ENCODE results near the gene VAPA. TPM values are rescaled to one million over a fixed set of nuclear protein-coding genes. Genes with fewer than 3 reads are reported as not detected.
"Not testable (repeated sequence)": the region's sequence is repeated elsewhere in the genome, so short reads cannot be mapped to it uniquely, and the experiment has no call there.

The VAPA gene
- total RNA-seq, 2 donors from 2014 or later, result 162 to 201 TPM

GRCh38 chr18:9878783-9879242 is 35.0 kb upstream of the VAPA start:
- DNase-seq (ENCODE audit: low spot score in 2 of 2), result no peak
- H3K36me3 Mint-ChIP-seq, result no peaks in the 10 kb centered on the region
- no peak overlapping the region for H3K27ac Mint-ChIP-seq
- no peak for ATAC-seq
- no peaks in the 10 kb centered on the region for H3K9me3 Mint-ChIP-seq

DNA sequence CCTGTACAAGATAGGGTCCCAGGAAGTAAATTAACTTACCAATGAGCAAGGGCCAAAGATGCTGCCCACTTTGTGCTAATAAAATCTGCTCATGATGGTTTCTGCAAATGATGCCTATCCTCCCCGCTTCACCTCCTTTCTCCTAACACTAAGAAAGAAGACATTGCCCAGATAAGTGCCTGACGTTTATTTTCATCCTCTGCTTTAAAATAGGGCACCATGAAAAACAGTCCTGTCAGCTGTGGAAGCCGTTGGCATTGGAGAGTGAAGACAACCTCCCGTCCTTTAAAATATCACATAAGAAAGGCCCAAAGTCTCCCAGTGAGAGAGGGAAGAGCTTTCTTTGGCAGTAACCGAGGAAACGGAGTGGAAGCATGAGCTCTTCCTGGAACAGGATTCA is 29.7 kb upstream of the VAPA start:
- Mint-ChIP-seq H3K9me3 (no peaks in the 10 kb centered on the region), H3K27ac (no peak overlapping the region), H3K36me3 (no peaks in the 10 kb centered on the region)
- ATAC-seq (no peak), DNase-seq (ENCODE audit: low spot score in 2 of 2) (no peak)

DNA sequence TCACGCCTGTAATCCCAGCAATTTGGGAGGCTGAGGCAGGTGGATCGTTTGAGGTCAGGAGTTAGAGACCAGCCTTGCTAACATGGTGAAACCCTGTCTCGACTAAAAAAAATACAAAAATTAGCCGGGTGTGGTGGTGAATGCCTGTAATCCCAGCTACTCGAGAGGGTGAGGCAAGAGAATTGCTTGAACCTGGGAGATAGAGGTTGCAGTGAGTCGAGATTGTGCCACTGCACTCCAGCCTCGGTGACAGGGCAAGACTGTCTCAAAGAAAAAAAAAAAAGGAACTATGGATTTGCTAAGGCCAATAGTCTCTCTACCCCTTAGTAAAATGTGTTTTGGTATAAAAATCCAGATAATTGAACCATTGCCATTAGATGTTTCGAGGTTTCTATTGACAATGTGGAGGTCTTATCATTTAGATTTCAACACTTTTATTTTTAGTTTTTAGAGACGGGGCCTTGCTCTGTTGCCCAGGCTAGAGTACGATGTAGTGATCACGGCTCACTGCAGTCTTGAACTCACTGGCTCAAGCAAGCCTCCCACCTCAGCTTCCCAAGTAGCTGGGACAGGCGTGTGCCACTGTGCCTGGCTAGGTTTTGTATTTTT is 29.2 kb upstream of the VAPA start:
- ATAC-seq (no peak), DNase-seq (ENCODE audit: low spot score in 2 of 2) (no peak)
- no peaks in the 10 kb centered on the region for H3K36me3 Mint-ChIP-seq

GRCh38 chr18:9885170-9886004 is 28.4 kb upstream of the VAPA start, which contains the start of gene TXNDC2:
TXNDC2 (plus strand) TSS chr18:9885973; CDS start chr18:9886681, 708 bp downstream.
- Mint-ChIP-seq H3K9me3 (no peaks in the 10 kb centered on the region), H3K27ac (no peak within 1 kb of the TSS), H3K36me3 (no peaks in the 10 kb centered on the region)
- peak in 1 of 2 donors; percentile 59 for ATAC-seq
- DNase-seq (ENCODE audit: low spot score in 2 of 2), result no peak

More for the DNA sequence above, 29.2 kb upstream of the VAPA start:
- Mint-ChIP-seq H3K27ac (no peak overlapping the region), H3K9me3 (no peaks in the 10 kb centered on the region)

GRCh38 chr18:9886005-9886348 is 27.8 kb upstream of the VAPA start:
- H3K36me3 Mint-ChIP-seq, result no peaks in the 10 kb centered on the region
- ATAC-seq (no peak), DNase-seq (ENCODE audit: low spot score in 2 of 2) (no peak)
- H3K9me3 Mint-ChIP-seq, result no peaks in the 10 kb centered on the region
- H3K27ac Mint-ChIP-seq, result no peak overlapping the region

DNA sequence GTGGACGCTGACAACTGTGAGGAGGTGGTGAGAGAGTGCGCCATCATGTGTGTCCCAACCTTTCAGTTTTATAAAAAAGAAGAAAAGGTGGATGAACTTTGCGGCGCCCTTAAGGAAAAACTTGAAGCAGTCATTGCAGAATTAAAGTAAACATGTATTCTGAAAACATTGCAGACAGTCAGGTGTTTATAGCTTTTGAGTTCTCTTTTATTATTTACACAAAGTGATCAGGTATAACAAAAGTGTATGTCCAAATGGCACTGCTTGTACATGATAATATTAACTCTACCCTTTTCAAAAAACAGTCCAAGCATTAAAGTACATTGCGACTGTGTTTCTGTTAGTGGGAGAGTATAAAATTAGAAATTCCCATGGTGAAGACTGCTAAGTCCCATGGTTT is 25.8 kb upstream of the VAPA start:
- ATAC-seq (no peak), DNase-seq (ENCODE audit: low spot score in 2 of 2) (no peak)
- no peak overlapping the region for H3K27ac Mint-ChIP-seq
- no peaks in the 10 kb centered on the region for H3K36me3 Mint-ChIP-seq
- H3K9me3 Mint-ChIP-seq, result no peaks in the 10 kb centered on the region

DNA sequence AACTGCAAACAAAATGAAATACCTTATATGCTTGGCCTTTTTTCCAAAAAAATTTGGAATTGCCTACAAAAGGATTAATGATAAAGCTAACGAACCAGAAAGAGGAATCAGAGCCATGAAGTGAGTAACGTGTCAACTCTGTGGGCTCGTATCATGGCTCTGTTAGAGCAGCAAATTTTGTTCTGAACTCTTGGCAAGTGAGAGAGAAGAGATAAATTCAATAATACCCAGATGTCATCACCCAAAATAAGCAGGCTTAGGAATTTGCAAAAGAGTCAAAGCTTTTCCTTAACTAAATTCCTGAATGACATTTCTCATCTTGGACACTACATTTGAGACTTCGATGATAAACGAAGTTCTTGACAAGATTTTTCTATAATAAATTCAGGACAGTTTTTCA is 23.6 kb upstream of the VAPA start:
- Mint-ChIP-seq H3K36me3 (no peaks in the 10 kb centered on the region), H3K9me3 (no peaks in the 10 kb centered on the region), H3K27ac (no peak overlapping the region)
- no peak for DNase-seq (ENCODE audit: low spot score in 2 of 2)
- ATAC-seq, result no peak

DNA sequence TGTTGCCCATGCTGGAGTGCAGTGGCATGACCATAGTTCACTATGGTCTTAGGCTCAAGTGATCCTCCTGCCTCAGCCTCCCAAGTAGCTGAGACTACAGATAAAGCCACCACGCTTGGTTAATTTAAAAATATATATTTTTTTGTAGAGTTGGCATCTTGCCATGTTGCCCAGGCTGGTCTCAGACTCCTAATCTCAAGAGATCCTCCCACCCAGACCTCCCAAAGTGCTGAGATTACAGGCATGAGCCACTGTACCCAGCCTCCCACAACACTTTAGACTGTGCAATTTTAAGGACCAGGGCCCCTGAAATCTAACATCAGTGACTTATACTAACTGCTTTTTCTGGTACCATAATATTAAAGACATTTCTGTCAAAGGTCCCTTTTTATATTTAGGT is 22.9 kb upstream of the VAPA start:
- H3K27ac Mint-ChIP-seq, result no peak overlapping the region
- no peak for ATAC-seq

DNA sequence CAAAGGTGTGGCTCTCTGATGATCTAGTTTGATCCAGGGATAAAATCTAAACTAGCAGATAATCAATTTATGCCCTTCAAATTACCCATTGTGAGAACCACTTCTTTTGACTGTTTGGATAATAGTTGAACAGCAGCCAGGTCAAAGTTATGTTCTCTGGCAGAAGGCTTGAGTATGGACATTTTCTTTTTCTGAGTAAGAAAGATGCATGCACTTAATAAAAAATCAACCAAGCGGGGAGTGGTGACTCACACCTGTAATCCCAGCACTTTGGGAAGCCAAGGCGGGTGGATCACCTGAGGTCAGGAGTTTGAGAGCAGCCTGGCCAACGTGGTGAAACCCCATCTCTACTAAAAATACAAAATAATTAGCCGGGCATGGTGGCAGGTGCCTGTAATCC is 22.3 kb upstream of the VAPA start:
- not testable (repeated sequence) for H3K27ac Mint-ChIP-seq; DNase-seq (ENCODE audit: low spot score in 2 of 2); ATAC-seq; H3K36me3 Mint-ChIP-seq; H3K9me3 Mint-ChIP-seq

More for the DNA sequence above, 22.9 kb upstream of the VAPA start:
- H3K9me3 Mint-ChIP-seq, result no peaks in the 10 kb centered on the region
- DNase-seq (ENCODE audit: low spot score in 2 of 2), result no peak
- no peaks in the 10 kb centered on the region for H3K36me3 Mint-ChIP-seq

GRCh38 chr18:9894454-9895068 is 19.3 kb upstream of the VAPA start:
- H3K27ac Mint-ChIP-seq, result no peak overlapping the region

DNA sequence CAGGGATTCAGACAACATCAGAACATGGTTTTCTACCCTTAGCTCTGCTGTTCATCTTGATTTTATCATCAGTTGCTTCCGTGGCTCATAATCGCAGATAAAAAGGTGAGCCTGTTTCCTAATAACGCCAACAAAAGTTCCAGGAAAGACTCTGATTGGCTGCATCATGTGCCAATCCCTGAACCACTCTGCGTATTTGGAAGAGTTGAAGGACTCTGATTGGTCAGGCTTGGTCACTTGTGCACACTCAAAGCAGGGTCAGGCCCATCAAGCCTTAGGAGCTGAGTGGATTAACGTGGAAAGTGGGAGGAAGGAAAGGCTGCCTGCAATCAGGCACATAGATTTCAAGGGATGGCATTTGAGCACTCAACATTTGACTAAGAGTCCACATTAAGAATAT is 16.7 kb upstream of the VAPA start:
- Mint-ChIP-seq H3K9me3 (no peaks in the 10 kb centered on the region), H3K36me3 (no peaks in the 10 kb centered on the region), H3K27ac (no peak overlapping the region)
- DNase-seq (ENCODE audit: low spot score in 2 of 2) (no peak), ATAC-seq (no peak)

More at GRCh38 chr18:9894454-9895068, 19.3 kb upstream of the VAPA start:
- Mint-ChIP-seq H3K9me3 (no peaks in the 10 kb centered on the region), H3K36me3 (no peaks in the 10 kb centered on the region)
- peak in 1 of 2 donors; percentile 64 for ATAC-seq
- DNase-seq (ENCODE audit: low spot score in 2 of 2), result no peak

DNA sequence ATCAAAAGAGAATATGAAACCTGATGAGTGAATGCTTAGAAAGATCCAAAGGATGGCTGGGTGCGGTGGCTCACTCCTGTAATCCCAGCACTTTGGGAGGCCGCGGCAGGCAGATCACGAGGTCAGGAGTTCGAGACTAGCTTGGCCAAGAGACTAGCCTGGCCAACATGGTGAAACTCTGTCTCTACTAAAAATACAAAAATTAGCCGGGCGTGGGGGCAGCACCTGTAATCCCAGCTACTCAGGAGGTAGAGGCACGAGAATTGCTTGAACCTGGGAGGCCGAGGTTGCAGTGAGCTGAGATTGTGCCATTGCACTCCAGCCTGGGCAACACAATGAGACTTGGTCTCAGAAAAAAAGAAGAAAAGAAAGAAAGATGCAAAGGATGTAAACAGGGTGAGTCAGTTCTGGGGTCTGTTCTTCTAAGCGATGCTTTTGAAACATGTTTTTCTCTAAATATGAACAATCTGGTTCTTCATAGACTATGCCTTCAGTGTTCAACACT is 16.0 kb upstream of the VAPA start:
- not testable (repeated sequence) for DNase-seq (ENCODE audit: low spot score in 2 of 2); H3K36me3 Mint-ChIP-seq; H3K27ac Mint-ChIP-seq; ATAC-seq; H3K9me3 Mint-ChIP-seq

- DNase-seq (ENCODE audit: low spot score in 2 of 2) (no peak), ATAC-seq (peak; percentile 37 to 93)
- Mint-ChIP-seq H3K36me3 (no peaks in the 10 kb centered on the region), H3K27ac (peak overlapping the region in 1 of 2 donors; percentile 41), H3K9me3 (no peaks in the 10 kb centered on the region)
Measured at GRCh38 chr18:9898792-9899549, 14.8 kb upstream of the VAPA start.

DNA sequence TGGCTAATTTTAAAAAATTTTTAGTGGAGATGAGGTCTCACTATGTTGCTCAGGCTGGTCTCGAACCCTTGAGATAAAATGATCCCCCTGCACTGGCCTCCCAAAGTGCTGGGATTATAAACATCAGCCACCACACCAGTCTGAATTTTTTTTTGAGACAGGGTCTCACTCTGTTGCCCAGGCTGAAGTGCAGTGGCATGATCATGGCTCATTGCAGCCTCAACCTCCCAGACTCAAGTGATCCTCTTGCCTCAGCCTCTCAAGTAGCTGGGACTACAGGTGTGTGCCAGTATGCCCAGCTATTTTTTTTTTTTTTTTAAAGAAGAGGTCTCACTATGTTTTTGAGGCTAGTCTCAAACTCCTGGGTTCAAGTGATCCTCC is 14.3 kb upstream of the VAPA start:
- ATAC-seq; H3K36me3 Mint-ChIP-seq; H3K9me3 Mint-ChIP-seq; H3K27ac Mint-ChIP-seq; DNase-seq (ENCODE audit: low spot score in 2 of 2): not testable (repeated sequence)

GRCh38 chr18:9900699-9901098 is 13.1 kb upstream of the VAPA start:
- Mint-ChIP-seq H3K36me3 (no peaks in the 10 kb centered on the region), H3K9me3 (no peaks in the 10 kb centered on the region), H3K27ac (no peak overlapping the region)
- DNase-seq (ENCODE audit: low spot score in 2 of 2) (no peak), ATAC-seq (no peak)

DNA sequence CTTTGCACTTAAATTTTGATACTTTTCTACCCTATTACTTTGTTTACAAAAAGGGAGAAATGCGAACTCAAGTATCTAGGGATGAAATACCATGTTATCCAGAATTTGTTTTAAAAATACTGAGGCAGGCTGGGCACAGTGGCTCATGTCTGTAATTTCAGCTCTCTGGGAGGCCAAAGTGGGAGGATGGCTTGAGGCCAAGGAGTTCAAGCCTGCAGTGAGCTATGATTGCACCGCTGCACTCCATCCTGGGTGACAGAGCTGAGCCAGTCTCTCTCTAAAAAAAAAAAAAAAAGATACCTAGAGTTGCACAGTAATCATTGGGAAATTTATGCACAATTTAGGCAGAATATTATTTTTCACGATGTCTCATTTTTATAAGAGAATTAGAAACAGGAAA is 12.4 kb upstream of the VAPA start:
- ATAC-seq, result no peak
- Mint-ChIP-seq H3K9me3 (no peaks in the 10 kb centered on the region), H3K36me3 (no peaks in the 10 kb centered on the region), H3K27ac (no peak overlapping the region)
- no peak for DNase-seq (ENCODE audit: low spot score in 2 of 2)

DNA sequence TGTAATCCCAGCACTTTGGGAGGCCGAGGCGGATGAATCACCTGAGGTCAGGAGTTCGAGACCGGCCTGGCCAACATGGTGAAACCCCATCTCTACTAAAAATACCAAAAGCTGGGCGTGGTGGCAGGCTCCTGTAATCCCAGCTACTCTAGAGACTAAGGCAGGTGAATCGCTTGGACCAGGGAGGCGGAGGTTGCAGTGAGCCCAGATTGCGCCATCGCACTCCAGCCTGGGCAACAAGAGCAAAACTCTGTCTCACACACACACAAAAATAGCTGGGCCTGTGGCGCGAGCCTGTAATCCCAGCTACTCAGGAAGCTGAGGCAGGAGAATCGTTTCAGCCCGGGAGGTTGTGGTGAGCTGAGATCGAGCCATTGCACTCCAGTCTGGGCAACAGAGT is 11.6 kb upstream of the VAPA start:
- ATAC-seq; H3K36me3 Mint-ChIP-seq; H3K9me3 Mint-ChIP-seq; H3K27ac Mint-ChIP-seq; DNase-seq (ENCODE audit: low spot score in 2 of 2): not testable (repeated sequence)
